NCI-H146 treated with DMSO at 0.1 percent for 48 hours (cell line): ENCODE results near the gene ZCCHC17.
A peak's percentile ranks its signal among the peaks of the same experiment; 100 is the strongest.

ENCODE experiments used
- DNase-seq: peaks from one replicate; lab custom pipeline; 2025; ENCODE audit not compliant: unreplicated experiment; lab: John Stamatoyannopoulos, UW

The ZCCHC17 gene

DNA sequence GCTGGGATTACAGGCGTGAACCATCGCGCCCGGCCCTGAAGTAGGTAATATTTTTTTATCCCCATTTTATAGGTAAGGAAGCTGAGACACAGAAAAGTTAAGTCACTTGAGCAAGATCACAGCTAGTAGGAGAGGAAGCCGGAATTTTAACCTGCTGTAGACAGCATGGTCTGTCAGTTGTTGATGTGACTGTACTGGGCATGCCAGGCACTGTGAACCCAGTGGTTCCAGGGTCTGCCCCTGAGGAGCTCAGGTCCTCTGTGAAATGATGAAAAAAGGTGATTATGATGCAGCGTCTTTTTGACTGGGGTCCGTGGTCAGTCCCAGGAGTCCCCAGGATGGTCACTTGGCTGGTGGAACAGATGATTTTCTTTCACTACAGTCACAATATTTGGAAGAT, 92.8 kb downstream of the ZCCHC17 start:
- no peak for DNase-seq

DNA sequence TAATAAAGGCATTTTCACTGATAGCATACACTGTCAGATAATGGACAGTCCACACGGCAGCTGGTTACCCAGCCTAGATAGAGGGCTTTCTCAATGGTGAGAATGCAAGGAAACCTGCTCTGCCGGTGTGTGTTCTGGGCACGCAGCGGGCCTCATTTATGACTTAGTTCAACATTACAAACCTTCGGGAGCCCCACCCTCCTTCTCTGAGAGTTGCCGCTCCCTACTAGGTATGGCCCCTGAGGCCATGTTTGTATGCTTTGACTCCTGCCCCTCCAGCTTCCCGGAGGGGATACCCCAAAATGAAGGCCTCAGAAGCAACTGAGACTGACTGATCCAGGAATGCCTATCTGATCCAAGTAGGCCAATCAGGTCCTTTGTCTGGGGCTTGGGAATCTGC, 93.2 kb downstream of the ZCCHC17 start:
- DNase-seq = no peak

- no peak for DNase-seq
Observed at GRCh38 chr1:31393463-31393862, 96.6 kb downstream of the ZCCHC17 start.

DNA sequence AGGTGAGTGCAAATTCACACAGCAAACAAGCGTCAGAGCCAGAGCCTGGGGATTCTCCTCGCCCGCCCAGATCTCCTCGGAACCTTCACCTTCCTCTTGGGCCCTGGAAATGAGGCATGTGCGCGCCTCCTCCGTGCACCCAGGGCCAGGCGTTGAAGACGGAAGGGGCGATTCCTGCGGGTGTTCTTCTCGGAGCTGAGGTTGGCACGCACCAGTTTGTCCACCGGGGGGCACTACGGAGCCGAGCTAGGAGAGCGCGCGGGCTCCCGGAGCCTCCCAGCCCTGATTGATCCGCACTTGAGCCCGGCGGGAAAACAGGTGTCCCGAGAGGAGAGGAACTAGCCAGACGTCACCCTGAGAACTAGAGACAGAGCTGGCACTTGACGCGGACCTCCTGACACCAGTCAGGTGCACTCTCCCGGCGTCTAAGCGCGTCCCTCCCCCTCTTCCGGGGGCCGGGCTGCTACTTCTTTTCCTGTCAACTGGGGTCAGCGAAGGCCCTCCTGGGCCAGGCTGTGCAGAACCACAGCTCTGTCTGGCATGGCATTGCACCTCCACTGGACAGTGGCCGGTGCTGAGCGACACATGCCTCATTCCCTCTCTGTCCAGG, 97.9 kb downstream of the ZCCHC17 start:
- peak; percentile 40 for DNase-seq

DNA sequence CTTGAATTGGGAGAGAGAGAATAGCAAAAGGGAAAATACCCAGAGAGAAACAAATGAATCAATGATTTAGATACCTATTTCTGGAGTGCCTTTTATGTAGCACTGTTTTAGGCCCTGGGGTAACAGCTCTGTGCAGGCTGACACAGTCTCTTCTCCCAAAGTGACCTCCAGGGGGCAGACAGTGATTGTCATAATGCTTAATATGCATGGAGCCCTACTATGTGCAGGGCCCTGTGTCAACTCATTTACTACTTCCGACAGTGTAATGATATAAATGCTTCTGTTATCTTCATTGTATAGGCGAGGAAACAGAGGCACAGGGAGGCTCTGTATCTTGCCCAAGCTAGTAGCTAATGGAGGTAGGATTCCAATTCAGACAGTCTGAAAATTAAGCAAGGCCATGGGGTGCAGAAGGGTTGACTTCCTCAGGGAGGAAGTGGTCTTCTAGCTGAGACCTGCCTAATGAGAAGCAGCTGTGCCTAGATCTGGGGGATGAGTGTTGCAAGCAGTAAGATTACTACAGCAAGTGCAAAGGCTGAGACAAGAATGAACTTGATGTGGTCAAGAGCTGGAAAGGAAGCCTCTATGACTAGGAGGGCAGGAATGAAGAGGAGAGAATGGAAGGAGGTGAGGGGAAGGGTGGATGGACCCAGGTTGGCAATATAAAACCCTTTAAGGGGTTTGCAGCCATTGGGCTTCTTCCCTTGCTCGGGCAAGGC, 100.0 kb downstream of the ZCCHC17 start:
- no peak for DNase-seq

DNA sequence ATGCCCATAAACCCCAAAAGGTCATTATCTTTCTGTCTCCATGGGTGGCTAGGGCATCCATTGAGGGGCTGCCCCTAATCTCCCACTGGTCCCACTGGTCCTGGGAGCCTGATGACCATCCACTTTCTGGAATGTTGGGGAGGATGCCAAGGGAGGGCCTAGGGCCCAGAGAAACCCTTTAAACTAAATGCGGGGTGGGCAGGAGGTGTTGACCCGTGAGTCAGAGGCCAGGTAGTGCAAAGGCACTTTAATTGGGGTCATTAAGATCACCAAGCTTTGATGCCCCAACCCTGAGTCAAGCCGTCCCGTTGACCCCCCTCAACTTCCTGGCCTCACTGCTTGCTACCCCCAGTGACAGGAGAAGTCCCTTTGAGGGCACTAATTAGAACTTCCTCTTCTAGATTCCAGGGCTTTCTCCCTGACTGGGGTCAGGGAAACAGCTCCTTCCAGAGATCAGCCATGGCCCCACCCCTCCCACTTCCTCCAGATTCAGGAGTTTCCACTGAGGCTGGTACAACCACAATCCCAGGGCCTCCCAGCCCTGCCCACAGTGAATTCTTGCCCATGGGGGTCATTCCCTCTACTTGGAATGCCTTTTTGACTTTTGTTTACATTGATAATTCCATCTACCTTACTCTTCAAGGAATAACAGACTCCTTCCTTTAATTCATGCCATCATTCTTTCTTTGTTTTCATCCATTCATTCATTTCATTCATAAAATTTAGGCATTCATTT, 100.7 kb downstream of the ZCCHC17 start:
- no peak for DNase-seq

DNA sequence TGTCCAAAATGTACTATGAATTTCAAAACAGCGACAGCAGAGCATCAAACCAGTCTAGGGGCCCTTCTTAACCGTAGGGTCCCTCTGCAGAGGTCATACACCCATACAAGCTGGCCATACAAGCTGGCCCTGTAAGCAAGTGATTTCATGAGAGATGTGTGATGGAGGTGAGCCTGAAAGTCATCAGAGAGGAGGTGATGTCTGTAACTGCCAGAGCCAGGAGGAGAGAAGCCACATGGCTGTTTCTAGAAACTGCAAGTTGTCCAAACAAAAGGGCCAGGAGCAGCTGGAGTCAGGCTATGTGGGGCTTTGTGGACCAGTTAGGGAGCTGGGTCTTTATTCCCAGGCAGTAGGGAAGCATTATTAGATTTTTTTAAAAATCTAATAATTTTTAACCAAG, 101.4 kb downstream of the ZCCHC17 start:
- DNase-seq = no peak

DNA sequence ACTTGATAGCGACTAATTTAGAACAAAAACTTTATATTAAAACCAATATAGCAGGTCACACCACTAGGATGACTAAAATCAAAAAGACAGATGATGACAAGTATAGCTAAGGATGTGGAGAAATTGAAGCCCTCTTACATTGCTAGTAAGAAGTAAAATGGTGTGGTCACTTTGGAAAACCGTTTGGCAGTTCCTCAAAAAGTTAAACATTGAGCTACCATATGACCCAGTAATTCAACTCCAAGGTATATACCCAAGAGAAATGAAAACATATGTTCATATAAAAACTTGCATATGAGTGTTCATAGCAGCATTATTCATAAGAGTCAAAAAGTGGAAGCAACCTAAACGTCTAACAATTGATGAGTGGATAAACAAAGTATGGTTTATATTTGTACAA, 103.1 kb downstream of the ZCCHC17 start:
- no peak for DNase-seq

GRCh38 chr1:31400393-31400792, 103.6 kb downstream of the ZCCHC17 start:
- no peak for DNase-seq

DNA sequence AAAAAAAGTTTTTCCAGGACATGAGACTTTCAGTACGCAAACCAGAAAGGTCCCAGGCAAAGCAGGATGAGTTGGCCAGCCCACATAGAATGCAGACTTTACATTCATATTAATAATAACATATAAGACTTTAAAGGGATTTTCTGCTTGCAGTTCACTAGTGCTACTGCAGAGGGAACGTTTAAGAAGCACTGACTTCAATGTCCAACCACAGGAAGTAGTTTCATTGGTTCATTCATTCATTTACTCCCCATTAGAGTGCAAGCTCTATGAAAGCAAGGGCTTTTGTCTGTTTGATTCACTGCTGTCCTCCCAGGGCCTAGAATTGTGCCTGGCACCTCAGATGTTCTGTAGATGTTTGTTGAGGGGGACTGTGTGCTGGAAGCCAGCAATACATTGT, 104.4 kb downstream of the ZCCHC17 start:
- no peak for DNase-seq

DNA sequence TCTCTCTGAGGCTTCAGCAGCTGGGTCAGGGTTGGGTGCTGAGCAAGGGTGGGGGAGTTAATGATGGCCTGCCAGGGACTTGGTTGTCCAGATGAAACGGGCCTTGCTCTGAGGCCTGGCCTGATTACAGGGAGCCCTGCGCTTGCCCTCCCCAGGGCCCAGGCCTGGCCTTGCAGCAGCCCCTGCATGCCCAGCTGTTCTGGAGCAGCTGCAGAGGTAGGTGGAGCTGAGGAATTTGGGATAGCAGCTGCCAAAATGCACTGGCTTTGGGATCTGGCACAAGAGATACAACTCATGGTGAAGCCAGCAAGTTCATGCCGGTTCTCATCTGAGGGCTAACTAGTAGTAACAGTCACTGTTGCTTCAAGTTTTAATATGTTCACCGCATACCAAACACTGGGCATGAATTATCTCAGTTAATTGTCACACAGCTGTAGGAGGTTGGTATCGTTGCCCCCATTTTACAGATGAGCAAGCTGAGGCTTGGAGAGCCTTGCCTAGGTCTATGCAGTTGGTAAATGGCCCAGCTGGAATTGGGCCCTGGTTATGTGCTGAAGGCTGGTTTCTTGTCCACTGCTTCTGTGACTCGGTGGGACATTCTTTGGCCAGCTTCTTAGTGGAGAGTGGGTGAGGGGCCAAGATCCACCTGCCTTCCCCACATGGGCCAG, 108.9 kb downstream of the ZCCHC17 start:
- DNase-seq = no peak

DNA sequence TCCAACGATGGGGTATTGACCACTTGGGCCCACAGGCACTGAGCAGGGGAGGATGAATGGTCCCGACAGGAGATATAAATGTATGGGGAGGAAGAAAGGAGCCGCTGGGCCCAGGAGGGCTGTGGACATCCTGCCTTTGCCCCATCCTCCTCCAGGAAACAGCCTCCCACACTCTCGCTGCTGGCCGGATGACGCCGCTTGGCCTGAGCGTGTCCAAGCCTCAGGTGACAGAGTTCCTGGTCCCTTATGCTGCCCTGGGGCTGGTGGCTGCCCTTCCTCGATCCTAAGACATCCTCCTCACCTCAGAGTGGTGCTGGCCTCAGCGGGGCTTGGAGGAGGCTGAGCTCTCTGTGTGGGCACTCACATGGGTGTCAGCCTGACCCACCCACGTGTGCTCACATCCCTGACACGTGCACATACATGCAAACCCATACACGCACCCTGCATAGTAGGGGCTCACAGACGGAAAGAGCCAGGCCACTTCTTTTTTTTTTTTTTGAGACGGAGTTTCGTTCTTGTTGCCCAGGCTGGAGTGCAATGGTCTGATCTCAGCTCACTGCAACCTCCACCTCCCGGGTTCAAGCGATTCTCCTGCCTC, 110.3 kb downstream of the ZCCHC17 start:
- DNase-seq = no peak

DNA sequence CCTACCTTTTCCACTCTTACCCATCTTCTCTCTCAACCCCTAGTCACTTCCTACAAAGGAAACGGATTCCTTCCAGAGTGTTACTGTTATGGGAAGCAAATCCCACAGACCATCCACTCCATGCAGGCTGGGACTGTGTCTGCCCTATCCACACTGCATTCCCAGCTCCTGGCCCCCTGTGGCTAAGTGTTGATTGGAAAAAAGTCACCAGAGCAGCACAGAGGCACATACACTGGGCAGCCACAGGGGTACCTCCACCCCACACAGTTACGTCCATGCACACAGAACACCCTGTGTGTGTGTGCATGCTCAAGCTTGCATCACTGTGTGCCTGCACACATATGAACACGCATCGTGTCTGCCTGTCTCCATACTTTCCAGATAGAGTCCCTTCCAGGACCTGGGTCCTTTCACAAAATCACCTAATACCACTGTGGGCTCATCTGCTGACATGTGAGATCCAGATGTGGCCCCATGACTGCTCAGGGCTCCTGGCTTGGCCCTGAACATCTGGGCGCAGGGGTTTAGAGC, 112.0 kb downstream of the ZCCHC17 start:
- DNase-seq = no peak

DNA sequence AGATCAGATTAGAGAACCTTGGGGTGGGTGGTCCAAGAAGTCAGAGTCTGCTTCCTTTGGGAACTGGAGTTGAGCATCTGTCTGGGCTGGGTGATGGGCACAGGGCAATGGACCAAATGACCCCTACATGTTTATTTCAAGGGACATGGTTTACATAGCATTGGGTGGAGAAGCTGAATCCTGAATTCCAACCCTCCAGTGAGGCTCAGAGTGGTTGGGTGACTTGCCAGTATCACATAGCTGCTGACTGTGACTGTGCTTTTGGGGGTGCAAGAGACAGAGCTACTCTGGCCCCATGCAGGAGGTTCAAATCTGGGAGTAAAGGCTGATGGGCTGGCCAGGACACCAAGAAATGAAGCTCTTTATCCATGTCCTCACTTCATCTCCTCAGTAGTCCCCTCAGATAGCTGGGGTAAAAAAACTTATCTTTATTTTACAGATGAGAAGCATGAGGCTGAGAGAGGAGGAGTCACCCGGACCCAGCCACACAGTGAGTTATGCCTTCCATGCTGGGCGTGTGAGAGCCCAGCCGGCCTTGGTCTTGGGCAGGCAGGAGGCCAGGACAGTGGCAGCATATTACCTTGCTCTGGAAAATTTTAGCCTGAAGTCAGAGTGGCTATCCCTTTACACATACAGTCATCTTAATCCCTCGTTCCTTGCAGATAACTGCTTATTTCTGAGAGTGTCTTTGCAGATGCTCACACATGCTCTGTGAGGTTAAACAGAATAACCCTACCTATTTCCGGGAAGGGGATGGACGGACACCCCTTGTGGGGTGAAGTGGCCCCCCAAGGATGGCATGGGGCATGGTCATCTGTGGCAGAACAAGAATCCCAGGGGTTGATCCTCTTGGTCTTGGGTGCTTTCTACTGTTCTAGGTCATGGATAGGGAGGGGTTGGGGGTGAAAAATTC, 113.4 kb downstream of the ZCCHC17 start:
- DNase-seq = no peak

GRCh38 chr1:31410871-31411270, 114.0 kb downstream of the ZCCHC17 start:
- DNase-seq = no peak

DNA sequence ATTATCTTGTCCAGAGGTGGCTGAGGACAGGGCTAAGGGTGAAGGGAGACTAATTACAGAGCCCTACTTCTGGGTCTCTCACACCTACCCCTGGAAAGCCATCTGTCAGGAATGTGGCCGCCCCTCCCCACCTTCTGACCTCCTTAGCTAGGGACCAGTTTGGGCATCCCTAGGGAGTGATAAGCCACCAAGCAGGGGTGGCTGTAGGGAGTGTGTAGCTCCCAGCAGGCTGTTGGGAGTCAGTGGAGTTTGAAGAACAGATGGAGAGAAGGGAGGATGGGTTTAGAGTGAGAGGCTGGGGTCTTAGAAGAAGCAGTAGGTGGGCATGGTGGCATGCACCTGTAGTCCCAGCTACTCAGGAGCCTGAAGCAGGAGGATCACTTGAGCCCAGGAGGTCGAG, 115.4 kb downstream of the ZCCHC17 start:
- DNase-seq = no peak

DNA sequence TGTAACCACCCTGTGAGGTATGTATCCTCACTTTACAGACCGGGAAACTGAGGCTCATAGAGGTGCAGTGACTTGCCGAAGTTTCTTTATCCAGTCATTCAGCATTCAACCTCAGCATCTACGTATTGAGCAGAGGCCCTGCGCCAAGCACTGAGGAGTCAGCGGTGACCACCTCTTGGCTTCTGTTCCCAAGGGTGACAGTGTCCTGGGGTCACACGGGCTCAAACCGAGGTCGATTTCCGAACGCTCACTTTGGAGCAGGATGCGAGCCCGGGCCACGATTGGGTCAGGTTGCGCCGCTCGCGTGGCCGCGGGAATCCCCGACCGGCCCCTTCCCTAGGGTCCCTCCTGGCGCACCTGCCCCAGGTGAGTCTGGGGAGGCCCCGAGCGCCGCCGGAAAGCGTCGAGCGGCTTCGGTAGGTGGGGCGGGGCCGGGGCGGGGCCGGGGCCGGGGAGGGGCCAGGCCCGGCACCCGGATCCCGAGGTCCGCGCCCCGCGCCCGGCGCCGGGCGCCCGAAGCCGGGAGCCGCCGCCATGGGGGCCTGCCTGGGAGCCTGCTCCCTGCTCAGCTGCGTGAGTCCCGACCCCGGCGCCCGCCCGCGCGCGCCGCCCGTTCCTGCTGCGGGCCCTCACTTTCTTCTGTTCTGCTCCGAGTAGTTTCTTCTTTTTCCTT, 116.0 kb downstream of the ZCCHC17 start, which contains the start of gene SERINC2:
SERINC2 (plus strand) TSS at position 482 of the 673 bp plus-strand sequence; CDS start at position 535, 53 bp downstream.
- DNase-seq = peak; percentile 14

GRCh38 chr1:31413405-31414001, 116.7 kb downstream of the ZCCHC17 start:
- DNase-seq = peak; percentile 13
